ENCODE results near the gene KDM5B.

KDM5B gene

GRCh38 chr1:202688401-202688800 is 119.8 kb downstream of the KDM5B start:
- DNase-seq (ENCODE audit: low read depth in 2 of 3, low spot score in 2 of 3): no peak

DNA sequence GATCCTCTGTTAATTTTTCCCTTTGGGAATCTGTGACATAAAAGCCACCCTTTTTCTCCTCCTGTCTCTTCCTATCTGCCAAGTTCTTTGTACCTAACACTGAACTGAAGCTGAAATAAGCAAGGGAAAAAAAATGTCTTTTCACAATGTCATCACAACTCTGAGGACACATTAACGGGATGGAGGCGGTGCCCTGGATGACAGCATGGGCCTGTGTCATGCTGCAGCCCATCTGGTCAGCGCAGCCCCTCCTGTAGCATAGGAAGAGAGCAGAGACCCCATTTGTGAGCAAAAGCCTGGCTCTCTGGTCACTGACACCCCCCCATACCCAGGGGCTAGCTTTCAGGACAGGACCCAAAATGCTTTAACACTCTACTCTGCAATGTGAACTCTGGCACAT is 120.4 kb downstream of the KDM5B start:
- no peak for DNase-seq (ENCODE audit: low read depth in 2 of 3, low spot score in 2 of 3)

GRCh38 chr1:202687370-202687769 is 120.9 kb downstream of the KDM5B start:
- no peak for DNase-seq (ENCODE audit: low read depth in 2 of 3, low spot score in 2 of 3)

DNA sequence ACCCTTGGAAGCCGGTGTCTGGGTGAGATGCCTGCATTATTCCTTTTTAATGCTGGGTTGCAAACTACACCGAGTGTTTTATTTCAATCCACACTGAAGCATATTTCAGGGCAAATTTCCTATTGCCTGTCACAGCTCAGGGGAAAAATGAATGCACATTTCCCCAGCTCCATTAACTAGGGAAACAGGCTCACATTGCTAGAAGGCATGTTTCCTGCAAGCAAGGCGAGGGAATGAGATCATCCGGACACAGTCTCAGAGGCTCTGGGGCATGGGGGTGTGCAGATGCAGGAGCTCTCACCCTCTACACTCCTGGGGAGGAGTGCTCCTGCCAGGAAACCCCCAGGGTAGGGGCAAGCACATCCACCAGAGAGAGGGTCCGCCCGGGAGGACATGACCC is 122.6 kb downstream of the KDM5B start:
- DNase-seq (ENCODE audit: low read depth in 2 of 3, low spot score in 2 of 3): no peak

- no peak for DNase-seq (ENCODE audit: low read depth in 2 of 3, low spot score in 2 of 3)
These were observed 123.5 kb downstream of the KDM5B start for GRCh38 chr1:202684716-202685115.

DNA sequence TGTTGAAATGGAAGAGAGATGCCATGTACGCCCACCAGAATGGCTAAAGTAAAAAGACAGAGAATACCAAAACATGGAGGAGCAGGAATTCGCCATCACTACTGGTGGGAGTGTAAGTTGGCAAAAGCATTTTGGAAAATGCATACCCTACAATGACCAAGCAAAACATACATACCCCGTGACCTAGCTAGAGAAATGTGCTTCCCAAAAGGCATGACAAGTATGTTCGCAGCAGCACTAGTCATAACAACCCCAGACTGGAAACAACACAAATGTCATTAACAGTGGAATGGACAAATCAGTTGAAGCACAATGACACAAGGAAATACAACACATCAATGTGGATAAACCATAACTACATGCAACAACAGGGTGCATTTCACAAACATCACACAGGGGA is 125.2 kb downstream of the KDM5B start:
- no peak for DNase-seq (ENCODE audit: low read depth in 2 of 3, low spot score in 2 of 3)

GRCh38 chr1:202682477-202682876 is 125.7 kb downstream of the KDM5B start:
- DNase-seq (ENCODE audit: low read depth in 2 of 3, low spot score in 2 of 3): no peak

DNA sequence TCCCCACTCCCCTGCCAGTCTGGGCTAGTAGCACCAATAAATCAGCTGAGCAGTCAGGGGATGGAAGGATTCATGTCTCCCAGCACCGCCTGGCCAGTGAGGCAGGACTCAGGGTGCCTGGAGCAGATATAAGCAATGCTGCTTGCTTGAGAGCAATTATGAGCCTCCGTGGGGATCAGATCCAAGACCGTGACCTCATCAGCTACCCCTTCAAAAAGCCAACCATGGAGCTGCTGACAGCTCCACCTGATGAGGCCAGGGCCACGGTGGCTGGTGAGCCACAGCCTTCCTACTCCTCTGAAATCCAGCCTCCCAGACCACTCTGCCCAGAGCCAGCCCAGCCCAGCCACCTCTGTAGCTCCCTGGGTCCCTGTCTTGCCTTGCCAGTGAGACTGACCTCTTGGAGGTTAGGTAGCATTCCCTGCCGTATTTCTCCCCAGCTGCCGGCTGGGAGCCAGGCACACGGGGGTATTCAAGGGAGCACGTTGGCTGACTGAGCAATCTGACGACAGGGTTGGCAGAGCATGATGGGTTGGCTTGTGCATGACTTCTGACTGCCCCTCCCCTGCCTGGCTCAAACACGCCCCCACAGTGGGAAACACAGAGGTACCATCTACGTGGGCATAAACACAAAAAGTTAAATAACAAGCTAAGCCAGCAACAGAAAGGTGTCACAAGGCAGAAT is 126.3 kb downstream of the KDM5B start:
- no peak for DNase-seq (ENCODE audit: low read depth in 2 of 3, low spot score in 2 of 3)

DNA sequence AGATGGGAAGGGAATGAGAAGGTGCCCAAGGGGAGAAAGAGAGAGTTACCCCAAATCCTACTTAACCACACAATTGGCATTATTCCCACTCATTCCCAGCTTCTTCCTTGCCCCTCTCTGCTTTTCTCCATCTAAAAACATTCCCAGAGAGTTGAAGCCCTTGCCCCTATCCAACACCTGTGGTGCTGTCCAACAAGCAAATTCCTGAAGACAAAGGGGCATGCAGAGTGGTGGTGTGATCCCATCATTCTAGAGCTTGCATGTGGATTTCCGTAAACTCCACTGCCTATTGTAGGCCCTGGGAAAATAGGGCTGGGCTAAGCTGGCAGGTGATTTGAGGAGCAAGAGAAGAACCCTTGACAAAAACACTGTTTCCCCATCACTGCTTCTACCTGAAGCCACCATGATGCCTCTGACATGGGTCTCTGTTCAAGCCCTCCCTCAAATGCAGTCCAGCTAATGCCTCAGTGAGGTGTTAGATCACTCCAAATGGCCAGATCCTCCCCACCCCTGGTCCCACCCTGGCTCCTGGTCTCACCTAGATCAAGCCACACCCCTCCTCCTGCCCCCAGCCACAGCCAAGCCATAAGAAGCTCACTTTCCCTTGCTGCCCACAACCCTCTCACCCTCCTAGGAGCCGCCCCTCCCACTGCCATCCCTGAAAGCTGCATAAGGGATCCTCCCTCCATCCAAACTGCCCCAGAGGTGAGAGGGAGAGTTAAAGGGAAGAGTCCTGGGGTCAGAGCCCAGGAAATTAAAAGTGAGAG is 127.5 kb downstream of the KDM5B start:
- DNase-seq (ENCODE audit: low read depth in 2 of 3, low spot score in 2 of 3): no peak

GRCh38 chr1:202679406-202680177 is 128.6 kb downstream of the KDM5B start:
- DNase-seq (ENCODE audit: low read depth in 2 of 3, low spot score in 2 of 3): no peak

DNA sequence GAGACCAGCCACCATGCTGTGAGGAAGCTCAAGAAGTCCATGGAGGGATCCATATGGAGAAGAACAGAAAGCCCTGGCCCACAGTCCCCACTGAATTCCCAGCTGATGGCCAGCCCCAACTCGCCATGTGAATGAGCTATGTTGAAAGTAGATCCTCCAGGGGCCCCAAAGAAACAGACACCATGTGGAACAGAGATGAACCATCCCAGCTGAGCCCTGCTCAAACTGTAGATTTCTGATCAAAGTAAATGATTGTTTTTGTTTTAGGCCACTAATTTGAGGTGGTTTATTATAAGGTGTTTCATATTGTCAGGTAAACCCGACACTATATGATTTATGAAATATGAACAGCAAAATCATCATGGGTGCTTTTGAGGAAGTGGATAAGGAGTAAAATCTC is 130.8 kb downstream of the KDM5B start:
- no peak for DNase-seq (ENCODE audit: low read depth in 2 of 3, low spot score in 2 of 3)

All from activated CD8-positive, alpha-beta memory T cell treated with anti-CD3 and anti-CD28 coated beads for 48 hours (primary cell).